PC-9 (cell line): ENCODE data around the gene USP17L11. TPM values are rescaled to one million over a fixed set of nuclear protein-coding genes. Genes with fewer than 3 reads are reported as not detected.
A peak's percentile ranks its signal among the peaks of the same experiment; 100 is the strongest.
"Not testable (repeated sequence)": the region's sequence is repeated elsewhere in the genome, so short reads cannot be mapped to it uniquely, and the experiment has no call there.

Experiments used
- BruUV-seq: library from RNA; stranded (reverse); fragments of 400-500 nt; replicated peaks from 2 replicates; lab custom pipeline; 2021; lab: Mats Ljungman, UMichigan
- CTCF ChIA-PET: fragments of 300-600 bp; sonication (Branson Sonifier 250); formaldehyde crosslinking; loops from one replicate; lab custom pipeline; 2022; ENCODE audit warnings: antibody characterized with exemption; lab: Charles Lee
- POLR2A ChIA-PET: fragments of 300-600 bp; sonication (Branson Sonifier 250); formaldehyde crosslinking; loops from one replicate; lab custom pipeline; 2022; ENCODE audit warnings: antibody characterized with exemption; ENCODE audit not compliant: unreplicated experiment; lab: Charles Lee
- DNase-seq, 2 experiments: peaks; one replicate each; pipeline versions ENCODE4 v3.0.0 to v3.0.0-alpha.2; 2015 to 2022; ENCODE audit warnings: mixed read lengths in 1 of 2
- H2AFZ ChIP-seq: fragments of 200-600 bp; sonication (generic); 2 replicates; pipeline ENCODE4 v1.8.1; 2017; ENCODE audit warnings: antibody characterized with exemption
- H3F3A ChIP-seq: fragments of 200-600 bp; sonication (generic); 2 replicates; pipeline ENCODE4 v1.8.1; 2017; ENCODE audit warnings: antibody characterized with exemption, mild to moderate bottlenecking, low read depth; ENCODE audit not compliant: insufficient read depth
- H3K27ac ChIP-seq: fragments of 200-600 bp; sonication (generic); 2 replicates; pipeline ENCODE4 v1.6.1; 2016; ENCODE audit warnings: mixed run types
- H3K27me3 ChIP-seq: fragments of 200-600 bp; sonication (generic); 2 replicates; pipeline ENCODE4 v1.6.1; 2016; ENCODE audit warnings: low read depth, mixed run types; ENCODE audit not compliant: insufficient read depth
- H3K36me3 ChIP-seq: fragments of 200-600 bp; sonication (generic); 2 replicates; pipeline ENCODE4 v1.6.1; 2016; ENCODE audit warnings: low read depth, mixed run types
- H3K4me1 ChIP-seq: fragments of 200-600 bp; sonication (generic); replicated peaks from 2 replicates; pipeline ENCODE4 v1.6.1; 2016; ENCODE audit warnings: mixed run types; ENCODE audit not compliant: insufficient read depth
- H3K4me2 ChIP-seq: fragments of 200-600 bp; sonication (generic); 2 replicates; pipeline ENCODE4 v1.6.1; 2017; ENCODE audit warnings: mixed run types
- H3K4me3 ChIP-seq: fragments of 200-600 bp; sonication (generic); 2 replicates; pipeline ENCODE4 v1.6.1; 2016; ENCODE audit warnings: mixed run types
- H3K79me2 ChIP-seq: fragments of 200-600 bp; sonication (generic); 2 replicates; pipeline ENCODE4 v1.6.1; 2017; ENCODE audit warnings: low read depth, mixed run types
- H3K9me2 ChIP-seq: fragments of 200-600 bp; sonication (generic); 2 replicates; pipeline ENCODE4 v1.8.1; 2017; ENCODE audit warnings: mild to moderate bottlenecking; ENCODE audit not compliant: insufficient read depth
- H3K9me3 ChIP-seq: fragments of 200-600 bp; sonication (generic); 2 replicates; pipeline ENCODE4 v1.8.1; 2016; ENCODE audit warnings: low read depth; ENCODE audit not compliant: insufficient read depth
- H4K20me1 ChIP-seq: fragments of 200-600 bp; sonication (generic); 2 replicates; pipeline ENCODE4 v1.8.1; 2017; ENCODE audit not compliant: insufficient read depth
- intact Hi-C: fragments of 100-400 bp; cut with micrococcal nuclease; formaldehyde crosslinking; loops from one replicate; pipeline ENCODE4 v1.10.0; 2022; ENCODE audit not compliant: unreplicated experiment
- total RNA-seq: library from RNA; stranded (reverse); gene quantifications from 2 replicates; pipeline ENCODE4 v1.2.3, GENCODE V29; 2021

The USP17L11 gene
- total RNA-seq, 1 experiment from 2014 or later, result not detected

DNA sequence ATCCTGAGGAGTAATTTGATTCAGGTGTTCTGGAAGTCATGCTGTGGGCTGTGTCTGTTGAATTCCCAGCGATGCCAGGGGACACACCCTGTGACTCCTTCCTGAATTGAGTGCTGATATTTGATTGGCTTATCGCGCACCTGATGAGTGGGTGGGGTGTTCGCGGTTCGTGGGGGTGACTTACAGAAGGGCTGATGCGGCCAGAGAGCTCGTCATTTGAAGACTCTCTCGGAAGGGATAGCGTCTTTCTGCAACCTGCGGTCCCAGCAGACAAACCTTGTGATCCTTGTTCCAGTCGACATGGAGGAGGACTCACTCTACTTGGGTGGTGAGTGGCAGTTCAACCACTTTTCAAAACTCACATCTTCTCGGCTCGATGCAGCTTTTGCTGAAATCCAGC lies 9.4 kb downstream of the USP17L11 start, which contains the start of gene USP17L13:
Gene USP17L13 (plus strand): TSS at position 301 of the 400 bp plus-strand sequence. CDS start 0 bp downstream, at position 301.
- H3K27me3 ChIP-seq, H3K9me3 ChIP-seq, H3F3A ChIP-seq, H3K79me2 ChIP-seq, CTCF ChIA-PET, H3K4me2 ChIP-seq, H3K4me3 ChIP-seq, H3K4me1 ChIP-seq, H4K20me1 ChIP-seq, intact Hi-C loops, POLR2A ChIA-PET, DNase-seq, H3K9me2 ChIP-seq, BruUV-seq, H3K36me3 ChIP-seq, H3K27ac ChIP-seq, H2AFZ ChIP-seq: not testable (repeated sequence)

GRCh38 chr4:9230249-9230648 lies 15.0 kb downstream of the USP17L11 start:
- H3K4me1 ChIP-seq, H2AFZ ChIP-seq, H3K36me3 ChIP-seq, H3K79me2 ChIP-seq, H4K20me1 ChIP-seq, H3K4me2 ChIP-seq, H3K9me3 ChIP-seq, POLR2A ChIA-PET, H3K9me2 ChIP-seq, CTCF ChIA-PET, intact Hi-C loops, H3K27me3 ChIP-seq, H3K4me3 ChIP-seq, BruUV-seq, DNase-seq, H3K27ac ChIP-seq, H3F3A ChIP-seq: not testable (repeated sequence)

DNA sequence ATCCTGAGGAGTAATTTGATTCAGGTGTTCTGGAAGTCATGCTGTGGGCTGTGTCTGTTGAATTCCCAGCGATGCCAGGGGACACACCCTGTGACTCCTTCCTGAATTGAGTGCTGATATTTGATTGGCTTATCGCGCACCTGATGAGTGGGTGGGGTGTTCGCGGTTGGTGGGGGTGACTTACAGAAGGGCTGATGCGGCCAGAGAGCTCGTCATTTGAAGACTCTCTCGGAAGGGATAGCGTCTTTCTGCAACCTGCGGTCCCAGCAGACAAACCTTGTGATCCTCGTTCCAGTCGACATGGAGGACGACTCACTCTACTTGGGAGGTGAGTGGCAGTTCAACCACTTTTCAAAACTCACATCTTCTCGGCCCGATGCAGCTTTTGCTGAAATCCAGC lies 18.9 kb downstream of the USP17L11 start, which contains the start of gene USP17L15:
Gene USP17L15 (plus strand): TSS at position 301 of the 400 bp plus-strand sequence. CDS start 0 bp downstream, at position 301.
- BruUV-seq, H3K4me1 ChIP-seq, H3K4me3 ChIP-seq, H2AFZ ChIP-seq, H3K27ac ChIP-seq, H3K4me2 ChIP-seq, H3F3A ChIP-seq, H3K36me3 ChIP-seq, H3K27me3 ChIP-seq, intact Hi-C loops, H3K9me2 ChIP-seq, DNase-seq, H4K20me1 ChIP-seq, H3K79me2 ChIP-seq, POLR2A ChIA-PET, CTCF ChIA-PET, H3K9me3 ChIP-seq: not testable (repeated sequence)

- H3K4me1 ChIP-seq, H4K20me1 ChIP-seq, H3K79me2 ChIP-seq, H3K4me2 ChIP-seq, DNase-seq, H3K4me3 ChIP-seq, H3K9me3 ChIP-seq, CTCF ChIA-PET, BruUV-seq, H2AFZ ChIP-seq, intact Hi-C loops, H3K27ac ChIP-seq, POLR2A ChIA-PET, H3F3A ChIP-seq, H3K36me3 ChIP-seq, H3K9me2 ChIP-seq, H3K27me3 ChIP-seq: not testable (repeated sequence)
These were observed 23.3 kb downstream of the USP17L11 start for GRCh38 chr4:9238461-9238860.

DNA sequence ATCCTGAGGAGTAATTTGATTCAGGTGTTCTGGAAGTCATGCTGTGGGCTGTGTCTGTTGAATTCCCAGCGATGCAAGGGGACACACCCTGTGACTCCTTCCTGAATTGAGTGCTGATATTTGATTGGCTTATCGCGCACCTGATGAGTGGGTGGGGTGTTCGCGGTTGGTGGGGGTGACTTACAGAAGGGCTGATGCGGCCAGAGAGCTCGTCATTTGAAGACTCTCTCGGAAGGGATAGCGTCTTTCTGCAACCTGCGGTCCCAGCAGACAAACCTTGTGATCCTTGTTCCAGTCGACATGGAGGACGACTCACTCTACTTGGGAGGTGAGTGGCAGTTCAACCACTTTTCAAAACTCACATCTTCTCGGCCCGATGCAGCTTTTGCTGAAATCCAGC lies 28.4 kb downstream of the USP17L11 start, which contains the start of gene USP17L17:
Gene USP17L17 (plus strand): TSS at position 301 of the 400 bp plus-strand sequence. CDS start 0 bp downstream, at position 301.
- H3K36me3 ChIP-seq, intact Hi-C loops, H2AFZ ChIP-seq, H3K79me2 ChIP-seq, BruUV-seq, CTCF ChIA-PET, H3K9me3 ChIP-seq, H3K27me3 ChIP-seq, H3K4me3 ChIP-seq, H3K27ac ChIP-seq, H3K9me2 ChIP-seq, H3K4me2 ChIP-seq, H4K20me1 ChIP-seq, H3F3A ChIP-seq, H3K4me1 ChIP-seq, DNase-seq, POLR2A ChIA-PET: not testable (repeated sequence)

GRCh38 chr4:9247953-9248680 lies 32.9 kb downstream of the USP17L11 start, which contains the start of gene USP17L18:
TSS of gene USP17L18 (plus strand) at chr4:9248630. CDS start at chr4:9248630, 0 bp downstream.
- POLR2A ChIA-PET, H3K4me3 ChIP-seq, H3K36me3 ChIP-seq, intact Hi-C loops, H3K27me3 ChIP-seq, H4K20me1 ChIP-seq, H2AFZ ChIP-seq, H3K9me3 ChIP-seq, H3K4me1 ChIP-seq, H3K9me2 ChIP-seq, BruUV-seq, H3K27ac ChIP-seq, H3K4me2 ChIP-seq, CTCF ChIA-PET, H3F3A ChIP-seq, H3K79me2 ChIP-seq: not testable (repeated sequence)
- DNase-seq, result peak in 1 of 2 experiments; percentile 0

- H3K4me1 ChIP-seq, H2AFZ ChIP-seq, H3K9me2 ChIP-seq, H3K9me3 ChIP-seq, BruUV-seq, H3K4me3 ChIP-seq, H3K27ac ChIP-seq, H3K27me3 ChIP-seq, H3F3A ChIP-seq, H3K36me3 ChIP-seq, intact Hi-C loops, H4K20me1 ChIP-seq, DNase-seq, H3K4me2 ChIP-seq, POLR2A ChIA-PET, CTCF ChIA-PET, H3K79me2 ChIP-seq: not testable (repeated sequence)
These were observed 37.9 kb downstream of the USP17L11 start, which contains the start of gene USP17L19 for GRCh38 chr4:9253078-9253477. TSS of gene USP17L19 (plus strand) at chr4:9253378. CDS start at chr4:9253378, 0 bp downstream.
